Limb (tissue), 2 donors: Measurements from ENCODE around the gene PEDS1.
"Not testable (repeated sequence)": the region's sequence is repeated elsewhere in the genome, so short reads cannot be mapped to it uniquely, and the experiment has no call there.

Experiments used
- DNase-seq, 2 donors: peaks; one replicate each; pipeline ENCODE4 v3.0.0-alpha.2; 2016; ENCODE audit errors: extremely low spot score in 2 of 2

The PEDS1 gene

DNA sequence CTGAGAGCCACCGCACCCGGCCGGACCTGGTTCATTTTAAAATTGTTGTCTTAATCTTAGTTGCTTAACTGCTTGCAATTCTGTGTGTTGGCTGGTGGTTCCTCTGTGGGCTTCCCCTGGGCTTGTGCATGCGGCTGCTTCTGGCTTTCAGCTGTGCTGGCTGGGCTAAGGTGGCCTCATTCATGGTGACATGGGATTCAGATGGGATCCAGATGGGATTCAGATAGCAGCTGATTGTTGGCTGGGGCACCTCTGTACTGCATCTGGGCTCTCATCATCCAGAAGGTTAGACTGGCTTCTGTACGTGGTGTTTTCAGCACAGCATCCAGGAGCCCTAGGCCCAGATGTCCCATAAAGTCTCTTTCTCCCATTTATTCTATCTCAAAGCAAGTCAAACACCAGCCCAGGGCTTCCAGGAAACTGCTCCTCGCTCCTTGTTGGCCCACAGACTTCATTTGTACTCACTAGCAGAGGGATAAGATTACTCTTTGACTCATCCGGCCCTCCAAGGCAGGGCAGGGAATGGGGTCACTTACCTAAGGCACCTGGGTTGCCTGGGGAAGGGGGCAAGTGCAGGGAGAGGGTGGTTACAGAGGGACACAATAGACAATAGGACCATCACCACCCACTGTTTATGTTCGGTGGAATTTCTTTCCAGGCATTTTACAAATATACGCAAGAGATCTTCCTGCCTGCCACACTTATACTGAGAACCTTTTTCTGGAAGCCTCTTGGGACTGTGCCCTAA is 10.2 kb upstream of the PEDS1 start:
- DNase-seq: no peak

DNA sequence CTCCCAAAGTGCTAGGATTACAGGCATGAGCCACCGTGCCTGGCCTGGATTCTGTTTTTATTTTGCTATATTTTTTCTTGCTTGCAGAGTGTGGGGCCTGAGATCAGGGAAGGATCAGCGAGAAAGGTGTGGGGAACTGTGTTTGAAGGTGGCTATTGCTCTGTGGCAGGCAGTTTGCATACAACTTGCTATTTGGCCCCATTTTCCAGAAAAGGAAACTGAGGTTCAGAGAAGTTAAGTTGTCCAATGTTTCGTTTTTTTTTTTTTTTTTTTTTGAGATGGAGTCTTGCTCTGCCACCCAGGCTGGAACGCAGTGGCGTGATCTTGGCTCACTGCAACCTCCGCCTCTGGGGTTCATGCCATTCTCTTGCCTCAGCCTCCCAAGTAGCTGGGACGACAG is 8.0 kb upstream of the PEDS1 start:
- not testable (repeated sequence) for DNase-seq

DNA sequence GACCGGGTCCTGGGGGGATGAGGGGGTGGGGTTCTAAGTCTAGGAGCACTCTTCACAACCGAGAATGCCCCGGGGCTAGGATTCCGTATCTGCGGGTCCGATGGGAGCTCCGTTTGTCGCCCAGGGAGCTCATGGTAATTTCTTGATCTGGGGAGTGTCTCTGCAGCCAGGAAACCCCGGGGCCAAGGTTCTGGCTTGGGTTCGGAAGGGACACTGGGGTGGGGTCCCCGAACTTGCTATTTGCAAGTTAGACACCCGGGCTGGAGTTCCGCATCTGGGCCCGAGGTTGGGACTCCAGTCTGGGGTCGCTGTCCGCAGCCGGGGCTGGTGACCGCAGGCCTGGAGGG is 397 bp downstream of the PEDS1 start:
- DNase-seq: no peak

DNA sequence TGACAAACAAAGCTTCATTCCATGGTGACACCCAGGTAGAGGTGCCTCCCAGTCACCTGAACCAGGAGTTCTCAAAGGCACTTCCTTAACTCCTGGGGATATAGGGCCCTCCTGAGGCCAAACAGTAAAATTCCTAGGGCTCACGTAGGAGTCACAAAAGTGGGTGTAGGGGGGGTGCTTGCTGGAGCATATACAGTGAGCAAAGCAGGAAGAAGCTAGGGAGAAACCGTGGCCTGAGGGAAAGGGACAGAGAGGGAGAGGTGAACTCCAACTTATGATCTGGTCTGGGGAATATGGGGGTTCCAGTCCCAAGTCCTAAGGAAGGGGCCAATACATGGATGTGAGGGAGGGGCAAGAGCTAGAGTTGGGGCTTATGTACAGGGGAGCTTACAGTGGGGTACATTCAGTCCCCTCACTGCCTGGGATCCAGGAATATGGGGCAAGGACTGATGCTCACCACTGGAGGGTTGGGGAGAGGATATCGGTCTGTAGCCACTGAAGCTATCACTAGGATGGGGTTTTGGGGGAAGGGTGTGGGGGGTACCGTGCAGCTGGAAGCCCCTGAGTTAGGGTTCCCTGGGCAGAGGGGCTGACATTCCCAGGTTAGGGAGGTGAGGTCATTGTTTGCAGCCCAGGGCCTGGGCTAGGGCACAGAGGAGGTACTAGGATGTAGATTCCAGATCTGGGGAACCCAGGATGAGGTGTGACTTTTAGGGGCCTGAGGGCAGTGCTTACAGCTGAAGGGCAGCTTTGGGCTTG is 950 bp downstream of the PEDS1 start:
- no peak for DNase-seq

DNA sequence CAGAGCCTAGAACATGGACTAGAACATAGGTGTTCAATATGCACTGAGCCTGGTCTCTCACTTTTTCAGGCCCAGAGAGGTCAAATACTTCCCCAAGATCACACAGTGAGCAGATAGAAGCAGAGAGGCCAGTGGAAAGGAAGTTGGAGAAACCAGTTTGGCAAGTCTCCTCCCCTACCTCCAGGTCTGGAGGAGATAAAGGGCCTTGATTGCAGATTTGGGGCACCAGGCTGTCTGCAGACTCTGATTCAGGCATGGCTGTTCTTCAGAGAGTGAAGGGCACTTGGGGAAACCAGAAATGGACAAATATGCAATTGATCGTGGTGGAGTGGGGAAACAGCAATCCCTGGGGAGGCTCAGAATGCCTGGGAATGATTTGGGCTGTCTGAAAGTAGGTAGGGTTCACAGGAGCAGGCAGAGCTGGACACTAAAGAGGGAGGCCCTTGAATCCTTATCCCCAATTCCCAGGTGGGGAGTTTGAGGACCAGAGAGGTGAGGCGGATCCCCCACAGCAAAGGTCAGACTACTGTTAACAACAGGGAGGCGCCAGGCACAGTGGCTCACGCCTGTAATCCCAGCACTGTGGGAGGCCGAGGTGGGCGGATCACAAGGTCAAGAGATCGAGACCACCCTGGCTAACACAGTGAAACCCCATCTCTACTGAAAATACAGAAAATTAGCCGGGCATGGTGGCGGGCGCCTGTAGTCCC is 2.3 kb downstream of the PEDS1 start:
- DNase-seq: no peak

DNA sequence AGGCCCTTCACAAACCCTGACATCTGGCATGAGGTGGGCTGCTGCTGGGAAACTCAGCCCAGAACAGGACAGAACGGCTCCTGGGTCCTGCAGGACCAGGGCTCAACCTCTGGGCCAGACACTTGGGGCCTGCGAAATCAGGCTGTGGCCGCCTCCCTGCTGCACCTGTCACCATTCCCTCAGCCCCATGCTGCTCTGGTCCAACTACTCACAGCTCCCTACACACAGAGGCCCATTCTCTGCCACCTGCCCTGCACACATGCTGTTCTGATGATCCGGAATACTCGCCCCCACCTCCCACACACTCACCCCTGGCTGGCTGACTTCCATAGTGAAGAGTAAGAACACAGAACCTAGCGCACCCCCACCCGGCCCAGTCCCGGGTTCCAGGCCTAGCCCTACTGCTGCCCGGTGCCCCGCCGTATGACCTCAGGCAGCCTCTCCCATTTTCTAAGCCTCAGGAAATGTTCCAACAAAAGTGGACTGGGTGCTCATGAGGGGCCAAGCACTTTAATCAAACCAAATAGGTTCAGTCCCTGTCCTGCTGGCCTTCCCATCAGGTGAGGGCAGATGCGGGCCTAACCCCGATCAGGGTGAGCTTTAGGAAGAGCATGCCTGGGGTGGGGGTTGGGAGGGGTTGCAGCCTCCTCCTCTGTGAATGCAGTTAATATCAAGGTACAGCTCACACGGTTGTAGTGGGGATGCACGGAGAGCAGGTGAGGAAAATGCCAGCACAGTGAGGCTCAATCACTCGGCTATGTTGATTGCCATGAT is 3.9 kb downstream of the PEDS1 start:
- DNase-seq: no peak

DNA sequence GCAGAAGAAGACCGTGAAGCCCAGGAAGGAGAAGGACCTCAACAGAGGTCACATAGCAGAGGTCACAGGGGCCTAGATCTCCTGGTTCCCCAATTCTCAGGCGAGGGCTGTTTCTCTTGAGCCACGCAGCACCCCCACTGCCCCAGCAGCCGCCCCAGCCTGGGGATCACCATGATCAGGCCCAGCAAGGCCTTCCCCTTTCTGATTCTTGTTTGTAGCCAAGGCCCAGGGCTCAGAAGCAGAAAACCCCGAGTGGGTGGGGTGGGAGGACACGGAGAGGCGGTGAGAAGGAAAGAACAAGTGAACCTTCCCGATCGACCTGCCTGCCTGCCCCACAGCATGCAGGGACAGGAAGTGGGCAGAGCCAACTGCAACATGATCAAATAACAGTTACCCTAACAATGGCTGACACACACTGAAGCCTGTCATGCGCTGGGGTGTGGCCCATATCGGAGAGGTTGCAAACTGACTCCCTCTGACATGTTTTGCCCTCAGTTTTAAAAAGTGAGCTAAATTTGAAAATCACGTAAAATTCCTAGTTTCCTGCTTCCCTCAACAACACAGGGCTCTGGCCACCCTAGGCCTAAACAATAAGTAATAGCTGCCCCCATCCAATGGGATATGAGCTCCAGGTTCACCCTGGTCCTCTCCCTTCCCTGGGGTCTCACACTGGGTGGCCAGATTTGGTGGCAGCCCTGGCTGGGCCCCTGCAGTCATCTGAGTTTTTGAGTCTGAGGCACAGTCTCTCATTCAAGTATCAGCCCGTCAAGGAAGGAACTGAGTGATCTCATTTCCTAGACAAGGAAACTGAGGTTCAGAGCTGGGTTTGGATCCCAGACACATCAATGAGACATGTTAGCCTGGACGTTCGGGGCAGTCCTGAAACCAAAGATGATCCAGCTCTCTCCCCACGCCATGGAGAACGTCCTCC is 6.5 kb downstream of the PEDS1 start:
- no peak for DNase-seq

DNA sequence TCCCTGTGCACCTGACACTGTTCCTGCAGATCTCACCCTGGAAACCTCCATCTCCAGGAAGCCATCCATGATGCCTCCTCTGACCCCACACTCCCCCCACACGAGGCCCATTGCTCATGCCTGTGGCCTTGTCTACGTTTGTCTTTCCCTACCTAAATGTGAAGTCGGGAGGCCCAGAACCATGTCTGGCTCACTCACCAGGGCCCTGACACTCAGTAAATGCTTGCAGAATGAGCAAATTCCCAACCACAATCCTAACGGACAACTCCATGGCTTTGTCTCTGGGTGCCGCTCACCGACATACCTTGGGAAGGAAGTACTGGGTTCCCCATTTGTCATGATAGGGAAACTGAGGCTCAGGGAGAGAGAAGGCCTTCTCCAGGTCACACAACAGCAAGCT is 7.3 kb downstream of the PEDS1 start:
- DNase-seq: no peak

DNA sequence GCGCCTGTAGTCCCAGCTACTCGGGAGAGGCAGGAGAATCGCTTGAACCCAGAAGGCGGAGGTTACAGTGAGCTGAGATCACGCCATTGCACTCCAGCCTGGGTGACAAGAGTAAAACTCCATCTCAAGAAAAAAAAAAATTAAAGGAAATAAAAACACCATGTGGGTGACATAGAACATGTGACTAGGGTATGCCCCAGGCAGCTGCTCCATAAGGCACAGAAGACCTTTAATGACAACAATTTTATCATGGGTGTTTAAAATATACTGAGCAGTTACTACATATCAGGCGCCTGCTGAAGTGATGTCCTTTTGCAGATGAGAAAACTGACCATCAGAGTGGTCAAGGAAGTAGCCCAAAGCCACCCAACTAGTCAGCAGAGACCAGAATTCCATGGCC is 8.0 kb downstream of the PEDS1 start:
- no peak for DNase-seq

DNA sequence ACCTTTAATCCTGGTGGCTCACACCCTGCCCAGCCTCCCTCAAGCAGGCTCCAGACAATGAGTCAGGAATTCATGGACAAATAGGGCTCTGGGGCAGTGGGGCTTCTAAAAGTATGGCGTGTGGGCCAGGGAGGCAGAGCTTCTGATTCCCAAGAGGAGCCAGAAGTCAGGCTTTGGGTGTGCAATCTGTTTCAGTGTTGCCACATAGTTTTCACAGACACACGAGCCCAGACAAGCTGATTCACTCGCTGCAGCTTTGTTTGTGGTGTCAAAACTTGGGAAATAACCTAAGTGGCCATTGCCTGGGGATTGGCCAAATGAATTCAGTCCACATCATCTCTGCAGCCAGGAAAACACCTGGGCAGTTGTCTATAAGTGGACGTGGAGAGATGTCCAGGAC is 9.2 kb downstream of the PEDS1 start:
- no peak for DNase-seq

DNA sequence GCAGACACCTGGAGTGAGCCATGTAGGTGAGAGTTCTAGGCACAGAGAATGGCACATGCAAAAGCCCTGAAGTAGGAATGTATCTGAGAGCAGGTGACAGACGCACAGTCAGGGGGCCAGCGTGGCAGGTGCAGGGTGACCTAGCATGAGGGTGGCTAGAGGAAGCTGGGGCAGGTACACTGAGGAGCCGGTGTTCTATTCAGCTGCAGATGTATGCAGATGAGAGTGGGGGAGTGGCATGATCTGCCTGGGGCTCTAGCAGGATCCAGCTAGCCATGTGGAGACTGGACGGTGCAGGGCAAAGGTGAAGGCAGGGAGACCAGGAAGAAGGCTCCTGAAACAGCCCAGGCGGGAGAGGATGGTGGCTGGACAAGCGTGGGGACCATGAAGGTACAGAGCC is 10.7 kb downstream of the PEDS1 start:
- no peak for DNase-seq

DNA sequence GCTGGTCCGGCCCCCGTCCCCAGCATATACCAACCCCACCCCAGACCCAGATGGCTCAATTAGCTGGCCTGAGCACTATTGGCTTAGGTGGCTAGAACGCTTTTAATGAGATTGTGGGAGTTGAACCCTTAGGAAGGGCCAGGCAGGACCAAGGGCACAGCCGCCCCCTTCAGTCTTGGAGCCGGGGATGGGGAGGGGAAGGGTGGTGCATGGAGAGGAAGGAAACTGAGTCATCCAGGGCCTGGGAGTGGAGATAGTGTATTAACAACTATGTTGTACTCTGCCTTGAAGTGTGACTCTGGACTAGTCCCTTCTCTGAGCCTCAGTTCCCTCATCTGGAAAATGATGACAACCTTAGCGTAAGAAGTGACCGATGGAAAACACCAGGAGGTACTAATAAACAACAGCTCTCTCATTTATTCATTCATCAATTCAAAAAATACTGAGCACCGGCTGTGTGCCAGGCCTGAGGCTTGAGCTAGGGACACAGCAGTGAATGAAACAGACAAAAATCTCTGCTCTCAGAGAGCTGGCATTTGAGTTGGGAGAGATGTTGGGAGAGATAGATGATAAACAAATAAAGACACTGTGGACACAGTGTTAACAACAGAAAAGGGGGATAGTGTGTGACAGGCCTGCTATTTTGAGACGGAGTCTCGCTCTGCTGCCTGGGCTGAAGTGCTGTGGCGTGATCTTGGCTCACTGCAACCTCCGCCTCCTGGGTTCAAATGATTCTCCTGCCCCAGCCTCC is 11.5 kb downstream of the PEDS1 start:
- no peak for DNase-seq

DNA sequence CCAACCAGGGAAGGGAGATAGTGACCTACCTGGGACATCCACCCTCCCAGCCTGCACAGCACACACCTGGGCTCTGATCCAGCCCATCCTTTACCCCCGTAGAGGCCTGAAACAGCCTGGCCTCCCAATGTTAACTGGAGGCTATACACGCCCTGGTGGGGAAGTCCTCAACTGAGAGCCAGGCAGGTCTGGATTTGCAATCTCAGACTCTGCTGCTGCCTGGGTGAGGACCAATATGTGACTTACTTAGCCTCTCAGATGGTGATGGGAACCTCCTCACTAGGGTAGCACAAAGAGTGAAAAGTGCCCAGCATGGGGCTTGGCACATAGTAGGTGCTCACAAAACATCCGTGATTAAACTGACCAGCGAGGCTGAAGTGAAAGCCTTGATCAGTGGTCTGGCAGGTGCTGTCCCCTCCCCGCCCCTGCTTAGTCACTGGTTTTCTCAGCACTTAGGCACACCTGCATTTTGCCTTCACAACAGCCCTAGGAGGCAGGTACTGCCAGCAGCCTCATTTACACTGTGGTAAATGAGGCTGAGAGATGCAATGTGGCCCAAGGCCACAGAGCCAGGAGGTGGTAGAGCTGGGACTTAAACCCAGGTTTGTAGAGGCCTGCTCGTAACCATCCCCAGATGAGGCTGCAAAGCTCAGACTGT is 12.4 kb downstream of the PEDS1 start:
- no peak for DNase-seq

DNA sequence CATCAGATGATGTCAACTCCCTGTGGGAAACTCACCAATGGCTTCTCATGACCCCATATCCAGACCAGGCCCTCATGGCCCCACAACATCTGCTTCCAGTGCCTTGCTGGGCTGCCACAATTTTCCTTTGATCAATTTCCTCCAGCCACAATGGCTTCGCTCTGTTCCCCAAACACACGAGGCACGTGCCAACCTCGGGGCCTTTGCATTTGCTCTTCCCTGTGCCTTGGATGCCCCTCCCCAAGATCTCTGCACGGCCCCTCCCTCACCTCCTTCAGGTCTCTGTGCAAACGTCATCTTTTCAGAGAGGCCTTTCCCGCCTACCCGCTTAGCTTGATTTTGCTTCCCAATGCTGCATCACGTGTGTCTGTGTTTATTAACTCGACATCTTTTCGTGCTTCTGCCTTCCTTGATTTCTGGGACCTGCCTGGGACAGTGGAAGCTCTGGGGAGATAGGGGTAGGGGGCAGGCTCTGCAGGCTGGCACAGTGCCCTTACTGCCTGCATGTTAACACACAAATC is 13.1 kb downstream of the PEDS1 start:
- no peak for DNase-seq

DNA sequence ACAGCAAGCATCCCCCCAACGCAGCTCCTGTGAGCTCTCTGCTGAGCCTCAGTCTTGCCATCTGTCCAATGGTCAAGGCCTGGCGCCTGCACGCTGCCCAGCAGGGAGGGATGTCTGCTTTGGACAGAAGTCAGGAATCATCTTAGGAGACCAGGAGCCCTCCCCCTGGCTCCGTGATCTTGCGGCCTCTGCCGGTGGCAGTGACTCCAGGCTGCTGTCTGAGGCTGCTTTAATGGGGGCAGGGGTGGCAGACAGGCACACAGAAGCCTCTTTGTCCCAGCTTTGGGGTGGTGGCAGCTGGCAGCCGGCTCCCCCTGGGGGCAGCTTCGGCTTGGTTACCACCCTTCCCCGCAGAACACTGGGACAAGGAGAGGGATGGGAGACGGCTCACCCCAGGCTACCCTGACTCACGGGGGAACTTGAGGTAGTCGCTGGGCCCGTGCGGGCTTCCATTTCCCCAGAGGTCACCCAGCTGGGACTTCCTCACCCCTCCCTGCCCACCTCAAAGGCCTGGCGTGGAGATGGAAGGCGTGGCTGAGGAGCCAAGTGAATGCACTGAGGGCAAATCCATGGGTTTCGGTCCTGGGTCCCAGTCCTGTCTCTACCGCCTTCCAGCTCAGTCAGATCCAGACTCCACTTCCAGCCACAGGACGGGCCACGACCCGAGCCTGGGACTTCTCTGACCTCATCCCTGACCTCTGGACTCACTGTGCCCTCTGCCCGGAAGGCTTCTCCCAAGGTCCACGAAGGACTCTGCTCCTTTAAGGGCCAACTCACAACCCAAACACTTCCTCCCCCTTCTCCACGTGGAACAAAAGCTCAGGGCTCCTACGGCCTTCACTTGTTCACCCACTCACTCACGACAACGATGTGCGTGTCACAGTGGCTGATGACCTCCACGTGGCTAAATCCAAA is 14.8 kb downstream of the PEDS1 start:
- DNase-seq: no peak

DNA sequence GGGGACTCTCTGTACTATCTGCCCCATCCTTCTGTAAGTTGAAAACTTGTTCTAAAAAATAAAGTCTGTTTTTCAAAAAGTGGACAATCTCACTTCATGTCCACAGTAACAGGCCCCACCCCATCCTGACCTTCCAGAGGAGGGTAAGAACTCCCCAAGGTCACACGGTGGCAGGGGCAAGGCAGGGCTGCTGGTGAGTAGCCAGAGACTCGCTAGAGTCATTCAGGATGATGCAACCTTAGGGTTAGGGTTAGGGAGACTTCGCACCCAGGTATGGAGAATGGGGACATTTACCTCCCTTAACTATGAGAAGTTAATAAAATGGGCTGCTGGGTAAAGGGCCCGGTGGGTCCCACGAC is 15.4 kb downstream of the PEDS1 start:
- no peak for DNase-seq

DNA sequence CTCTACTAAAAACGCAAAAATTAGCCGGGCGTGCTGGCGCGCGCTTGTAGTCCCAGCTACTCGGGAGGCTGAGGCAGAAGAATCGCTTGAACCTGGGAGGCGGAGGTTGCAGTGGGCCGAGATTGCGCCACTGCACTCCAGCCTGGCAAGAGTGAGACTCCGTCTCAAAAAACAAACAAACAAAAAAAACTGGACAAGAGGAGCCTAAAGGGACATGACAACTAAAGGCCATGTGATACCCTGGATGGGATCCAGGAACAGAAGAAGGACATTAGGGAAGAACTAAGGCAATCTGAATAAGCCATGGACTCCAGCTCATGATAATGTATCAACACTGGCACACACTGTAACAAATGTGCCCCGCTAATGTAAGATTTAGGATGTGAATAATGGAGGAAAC is 15.8 kb downstream of the PEDS1 start:
- not testable (repeated sequence) for DNase-seq
